CD4-positive, alpha-beta T cell treated with Interleukin-10 for 1 hour (primary cell): ENCODE data around the gene RBFOX2.

Experiments used
- DNase-seq: peaks from one replicate; pipeline ENCODE4 v3.0.0-alpha.2; 2020

RBFOX2 gene

DNA sequence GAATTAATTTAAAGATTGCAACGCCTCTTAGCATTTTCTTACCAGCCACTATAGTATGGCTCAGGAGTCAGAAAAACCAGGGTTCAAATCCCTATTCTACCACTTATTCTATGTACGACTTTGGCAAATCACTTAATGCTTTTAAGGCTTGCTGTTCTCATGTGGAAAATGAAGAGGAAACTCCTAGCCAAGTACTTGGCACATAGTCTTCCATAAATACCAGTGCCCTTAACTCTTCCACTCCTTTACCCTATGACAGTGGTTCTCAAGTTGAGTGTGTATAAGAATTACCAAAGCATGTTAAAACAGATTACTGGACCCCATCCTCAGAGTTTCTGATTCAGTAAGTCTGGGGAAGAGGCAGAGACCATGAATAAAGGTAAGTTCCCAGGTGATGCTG is 107.6 kb downstream of the RBFOX2 start:
- DNase-seq = no peak

DNA sequence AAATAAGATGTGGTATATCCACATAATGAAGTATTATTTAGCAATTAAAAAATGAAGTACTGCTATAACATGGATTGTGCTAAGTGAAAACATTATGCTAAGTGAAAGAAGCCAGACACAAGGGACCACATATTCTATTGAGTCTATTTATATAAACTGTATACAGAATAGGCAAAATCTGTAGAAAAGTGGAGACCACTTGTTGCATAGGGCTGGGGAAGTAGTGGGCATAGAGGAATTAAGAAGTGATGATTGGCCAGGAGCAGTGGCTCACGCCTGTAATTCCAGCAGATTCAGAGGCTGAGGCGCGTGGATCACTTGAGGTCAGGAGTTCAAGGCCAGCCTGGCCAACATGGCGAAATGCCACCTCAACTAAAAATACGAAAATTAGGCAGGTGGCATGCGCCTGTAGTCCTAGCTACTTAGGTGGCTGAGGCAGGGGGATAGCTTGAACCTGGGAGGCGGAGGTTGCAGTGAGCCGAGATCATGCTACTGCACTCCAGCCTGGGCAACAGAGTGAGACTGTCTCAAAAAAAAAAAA is 109.6 kb downstream of the RBFOX2 start:
- DNase-seq = no peak

GRCh38 chr22:35918456-35918855 is 110.2 kb downstream of the RBFOX2 start:
- no peak for DNase-seq

- DNase-seq = no peak
These were observed 111.0 kb downstream of the RBFOX2 start for GRCh38 chr22:35917651-35918050.

- DNase-seq = no peak
These were observed 113.1 kb downstream of the RBFOX2 start for GRCh38 chr22:35915477-35916013.

DNA sequence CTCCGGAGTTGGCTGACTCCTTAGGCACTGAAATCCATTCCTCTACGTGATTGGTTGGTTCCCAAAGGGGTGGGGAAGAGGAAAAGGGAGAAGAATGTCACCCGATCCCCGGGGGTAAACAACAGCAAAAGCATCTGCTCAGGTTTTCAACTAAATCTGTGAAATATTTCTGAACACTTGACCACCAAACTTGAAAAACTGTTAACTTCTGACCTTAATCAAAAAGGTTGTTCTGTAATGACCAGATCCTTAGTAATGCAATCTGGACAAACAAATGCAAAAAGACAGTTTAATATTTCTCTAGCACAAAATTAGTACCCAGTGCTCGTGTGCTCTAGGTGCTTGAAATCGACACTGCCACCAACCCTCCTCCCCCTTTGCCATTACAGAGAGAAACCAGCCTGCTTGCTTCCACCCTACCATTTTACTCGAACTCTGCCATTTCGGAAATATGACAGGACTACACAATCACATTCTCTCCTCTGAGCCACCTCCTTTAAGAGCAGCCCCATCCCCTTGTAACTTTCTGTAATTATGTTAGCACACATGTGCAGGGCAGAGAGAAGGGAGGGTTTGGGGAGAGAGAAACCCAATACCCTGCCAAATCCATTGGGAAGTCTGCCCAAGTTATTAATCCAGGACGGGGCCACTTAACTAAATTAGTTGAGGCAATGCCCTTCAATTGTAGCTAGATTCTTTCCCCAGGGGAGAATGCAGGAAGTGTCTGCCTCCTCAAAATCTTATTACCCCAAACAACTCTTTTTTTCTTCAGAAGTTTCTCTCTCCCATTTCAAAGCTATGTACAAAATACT is 113.8 kb downstream of the RBFOX2 start:
- DNase-seq = no peak

DNA sequence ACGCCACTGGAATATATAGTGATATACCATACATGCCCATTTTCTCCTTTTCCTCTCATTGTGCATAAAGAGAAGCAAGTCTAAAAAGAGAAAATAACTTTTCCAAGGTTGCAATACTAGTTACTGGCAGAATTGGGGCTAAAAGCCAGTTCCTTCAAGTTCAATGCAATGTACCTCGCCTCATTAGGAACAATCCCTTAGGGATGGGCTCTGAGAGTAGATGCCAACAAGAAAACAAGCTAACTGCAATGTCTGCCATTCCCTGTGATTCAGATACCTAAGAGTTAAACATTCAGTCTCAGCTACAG is 114.3 kb downstream of the RBFOX2 start:
- no peak for DNase-seq

DNA sequence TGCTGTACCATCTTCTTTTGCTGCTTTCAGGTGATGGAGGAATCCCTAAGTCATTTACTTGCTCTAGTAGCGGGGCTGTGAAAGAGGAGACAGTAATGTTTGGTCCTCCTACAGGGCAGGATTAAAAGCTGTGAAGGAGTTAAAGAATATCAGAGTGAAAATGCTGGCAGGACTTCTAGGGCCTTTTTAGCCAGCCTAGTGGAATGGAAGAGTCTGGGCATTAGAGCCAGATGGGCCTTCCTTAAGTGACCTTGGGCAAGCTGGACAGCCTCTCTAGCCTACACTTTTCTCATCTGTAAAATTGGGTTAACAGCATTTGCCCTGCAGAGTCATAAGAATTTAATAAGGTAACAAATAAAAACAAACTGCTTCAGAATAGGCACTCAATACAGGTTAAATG is 114.7 kb downstream of the RBFOX2 start:
- no peak for DNase-seq

DNA sequence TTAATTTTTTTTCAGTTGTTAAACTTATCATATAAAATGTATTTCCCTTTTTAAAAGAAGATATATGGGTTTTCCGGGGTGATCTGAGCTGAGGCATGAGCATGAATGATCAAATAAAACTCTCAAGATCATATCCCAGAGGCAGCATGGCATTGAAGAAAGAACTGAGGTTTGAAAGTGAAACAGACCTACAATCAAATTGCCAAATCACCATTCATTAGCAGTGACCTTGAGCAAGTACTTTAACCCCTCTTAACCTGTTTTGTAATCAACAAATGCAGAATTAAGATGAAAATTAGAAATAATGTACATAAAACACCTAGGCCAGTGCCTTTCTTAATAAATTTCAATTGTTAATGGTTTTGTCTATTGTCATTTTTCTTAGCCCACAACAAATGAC is 116.0 kb downstream of the RBFOX2 start:
- no peak for DNase-seq

DNA sequence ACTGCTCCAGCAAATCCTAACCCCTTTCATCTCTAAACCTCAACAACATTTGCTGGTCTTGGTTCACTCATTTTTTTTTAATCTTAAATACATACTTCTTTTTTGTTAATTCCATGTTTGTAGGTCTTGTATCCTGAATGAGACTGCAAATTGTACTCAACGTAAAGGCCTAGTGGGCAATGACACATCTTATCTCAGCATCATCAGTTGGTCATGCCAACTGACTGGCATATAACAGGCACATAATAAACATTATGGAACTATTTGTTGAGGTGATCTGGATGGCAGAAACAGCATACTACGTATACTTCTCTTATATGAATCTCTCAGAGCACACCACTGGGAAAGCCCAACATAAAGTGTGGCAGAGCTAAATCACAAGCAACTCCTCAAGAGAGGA is 116.7 kb downstream of the RBFOX2 start:
- no peak for DNase-seq

- no peak for DNase-seq
These were observed 117.7 kb downstream of the RBFOX2 start for GRCh38 chr22:35910926-35911325.

GRCh38 chr22:35910003-35910769 is 118.4 kb downstream of the RBFOX2 start:
- no peak for DNase-seq

- no peak for DNase-seq
These were observed 122.7 kb downstream of the RBFOX2 start for GRCh38 chr22:35905894-35906293.

DNA sequence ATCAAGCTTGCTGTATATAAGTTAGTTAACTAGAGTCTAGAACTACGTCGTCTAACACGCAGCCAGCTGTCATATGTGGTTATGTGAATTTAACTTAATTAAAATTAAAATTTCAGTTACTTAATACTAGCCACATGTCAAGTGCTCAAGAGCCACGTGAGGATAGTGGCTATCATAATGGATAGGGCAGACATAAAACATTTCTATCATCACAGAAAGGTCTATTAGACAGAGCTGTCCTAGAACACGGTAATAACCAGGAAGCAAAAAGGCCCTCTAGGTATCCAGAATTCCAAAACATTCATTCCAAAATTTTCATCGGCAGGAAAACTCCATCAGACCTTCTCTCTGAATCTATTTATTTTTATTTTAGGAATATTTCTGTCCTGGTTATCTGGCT is 123.9 kb downstream of the RBFOX2 start:
- DNase-seq = no peak

- DNase-seq = no peak
These were observed 124.3 kb downstream of the RBFOX2 start for GRCh38 chr22:35904336-35904692.

DNA sequence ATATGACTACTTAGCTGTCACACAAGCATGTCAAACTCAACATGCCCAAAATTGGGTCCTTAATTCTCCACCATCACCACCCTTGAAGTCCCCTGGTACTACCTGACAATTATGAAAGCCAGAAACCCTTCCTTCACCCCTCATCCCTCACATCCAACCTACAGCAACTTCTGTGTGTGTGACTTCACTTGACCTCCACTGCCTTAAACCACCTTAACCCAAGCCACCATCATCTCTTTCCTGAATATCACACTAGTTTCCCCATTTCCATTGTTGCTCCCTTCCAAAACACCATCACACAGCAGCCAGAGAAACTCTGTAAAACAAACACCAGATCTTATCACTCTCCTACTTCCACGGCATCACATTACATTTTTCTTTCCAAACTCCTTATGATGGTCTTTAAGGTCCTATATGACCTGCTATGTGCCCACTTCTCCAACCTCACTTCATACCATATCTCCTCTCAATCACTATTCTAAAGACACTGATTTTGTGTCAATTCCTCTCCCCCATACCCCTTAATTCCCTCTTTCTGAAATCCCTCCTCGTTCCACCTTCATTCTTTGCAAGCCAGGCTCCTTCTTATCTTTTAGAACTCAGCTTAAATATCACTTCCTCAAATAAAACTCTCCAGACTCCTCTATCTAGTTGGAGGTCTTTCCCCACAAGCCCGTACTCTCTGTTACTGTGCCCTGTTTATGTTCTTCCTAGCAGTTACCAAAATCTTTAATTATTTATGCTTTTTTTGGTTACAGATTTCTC is 124.9 kb downstream of the RBFOX2 start:
- no peak for DNase-seq

- DNase-seq = peak; percentile 19
These were observed 128.0 kb downstream of the RBFOX2 start for GRCh38 chr22:35900483-35901168.

DNA sequence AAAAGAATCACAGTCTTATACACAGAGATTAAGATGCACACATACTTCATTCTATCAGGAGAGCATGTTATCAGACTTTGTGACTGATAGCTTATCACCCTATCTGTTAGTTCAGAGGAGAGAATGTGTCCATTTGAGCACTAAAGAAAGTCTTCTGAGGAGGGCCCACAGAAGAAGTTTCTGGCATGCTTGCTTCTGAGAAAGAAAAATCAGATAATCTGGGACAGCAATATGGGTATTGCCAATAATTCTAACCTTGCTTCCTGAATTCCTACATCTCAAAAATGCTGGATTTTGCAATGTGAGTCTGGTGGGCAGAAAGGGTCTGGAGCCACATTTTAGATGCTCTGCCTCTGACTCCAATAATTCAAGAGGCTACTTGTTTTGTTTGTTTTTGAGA is 128.9 kb downstream of the RBFOX2 start:
- DNase-seq = no peak

DNA sequence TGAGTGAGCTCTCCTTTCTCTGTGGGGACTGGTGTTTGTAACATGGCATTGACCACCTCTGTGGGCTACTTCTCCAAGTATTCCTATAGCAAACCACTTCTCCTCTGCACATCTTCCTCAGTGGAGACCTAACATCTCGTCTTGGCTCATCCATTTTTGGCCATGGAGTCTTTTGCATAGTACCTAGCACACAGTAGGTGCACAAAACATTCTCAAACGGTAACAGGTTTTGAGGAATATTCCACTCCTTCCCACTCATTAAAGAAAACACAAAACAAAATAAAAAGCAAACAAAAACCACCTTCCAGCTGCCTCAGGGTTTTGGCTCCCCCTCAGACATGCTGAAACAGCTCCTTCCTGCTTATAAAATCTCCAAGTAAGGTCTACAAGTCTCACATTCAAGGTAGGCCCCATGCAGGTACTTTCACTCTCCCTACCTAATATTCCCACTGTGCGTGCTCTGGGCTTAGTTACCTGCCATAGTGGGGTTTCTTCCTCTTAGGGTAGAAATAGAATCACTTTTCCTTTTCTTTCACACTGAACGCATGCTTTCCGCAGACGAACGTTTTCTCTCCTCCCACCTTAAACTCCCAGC is 132.4 kb downstream of the RBFOX2 start:
- no peak for DNase-seq

DNA sequence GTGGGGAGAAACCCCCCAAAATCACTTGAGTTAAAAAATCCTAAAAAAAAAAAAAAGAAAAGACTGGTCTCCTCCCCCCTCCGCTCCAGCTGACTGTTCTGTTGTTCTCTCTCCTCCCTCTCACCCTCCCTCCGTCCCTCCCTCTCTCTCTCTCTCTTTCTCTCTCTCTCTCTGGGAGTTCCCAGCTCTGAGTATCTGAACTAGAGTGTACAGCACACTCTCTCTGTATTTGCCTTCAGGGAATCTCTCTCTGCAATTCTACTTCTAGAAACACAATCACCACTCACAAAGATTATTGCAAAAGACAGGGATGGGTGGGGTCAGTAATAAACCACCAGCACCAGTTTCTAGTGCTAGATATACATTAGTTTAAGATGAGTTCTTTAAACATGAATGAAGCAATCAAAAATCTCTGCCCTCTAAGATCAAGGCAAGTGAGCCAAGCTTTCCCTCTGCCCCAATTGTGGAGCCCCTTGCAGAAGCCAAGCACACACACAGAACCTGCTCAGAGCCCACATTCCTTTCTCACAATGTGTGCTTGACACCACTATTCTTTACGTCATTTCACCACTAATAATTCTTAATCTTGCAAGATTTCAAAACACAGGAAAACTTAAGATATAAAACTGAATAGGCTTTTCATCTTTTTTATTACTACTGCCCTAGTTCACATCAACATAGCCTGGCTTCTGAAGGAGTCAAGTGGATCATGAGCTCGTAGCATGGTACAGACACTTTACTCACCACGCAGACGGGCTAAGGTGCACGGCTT is 133.5 kb downstream of the RBFOX2 start:
- no peak for DNase-seq

- DNase-seq = no peak
These were observed 134.2 kb downstream of the RBFOX2 start for GRCh38 chr22:35894464-35894878.
